GM12878 (cell line): Measurements from ENCODE around the gene C20orf96. TPM values are rescaled to one million over a fixed set of nuclear protein-coding genes. Genes with fewer than 3 reads are reported as not detected.

Source experiments
- BCL11A ChIP-seq: IDR thresholded peaks from 2 replicates; pipeline ENCODE4 v1.6.1; 2011; ENCODE audit warnings: low read depth, low read length
- CEBPZ ChIP-seq: fragments of 150-350 bp; IDR thresholded peaks from 2 replicates; pipeline ENCODE4 v1.6.1; 2016; ENCODE audit warnings: low read depth, low read length
- DPF2 ChIP-seq: fragments of 450-650 bp; IDR thresholded peaks from 2 replicates; pipeline ENCODE4 v1.6.1; 2017; ENCODE audit warnings: mild to moderate bottlenecking
- EED ChIP-seq: sonication (generic); IDR thresholded peaks from 2 replicates; pipeline ENCODE4 v1.6.1; 2016; ENCODE audit warnings: antibody characterized with exemption, low read depth
- GATAD2B ChIP-seq: fragments of 450-650 bp; conservative IDR thresholded peaks from 2 replicates; pipeline ENCODE4 v1.6.1; 2017; ENCODE audit warnings: low read depth, mild to moderate bottlenecking, moderate library complexity
- HSF1 ChIP-seq: fragments of 150-350 bp; IDR thresholded peaks from 2 replicates; pipeline ENCODE4 v1.6.1; 2014; ENCODE audit warnings: mild to moderate bottlenecking, low read depth, low read length
- NFIC ChIP-seq: IDR thresholded peaks from 2 replicates; pipeline ENCODE4 v1.6.1; 2012; ENCODE audit warnings: low read depth, mild to moderate bottlenecking, inconsistent platforms, low read length, moderate library complexity
- NFXL1 ChIP-seq: fragments of 450-650 bp; IDR thresholded peaks from 2 replicates; pipeline ENCODE4 v1.6.1; 2017; ENCODE audit warnings: antibody characterized with exemption, mild to moderate bottlenecking, borderline replicate concordance
- PAX8 ChIP-seq: fragments of 450-650 bp; IDR thresholded peaks from 2 replicates; pipeline ENCODE4 v1.6.1; 2017; ENCODE audit warnings: mild to moderate bottlenecking, moderate library complexity
- RB1 ChIP-seq: fragments of 450-650 bp; formaldehyde crosslinking; IDR thresholded peaks from 2 replicates; pipeline ENCODE4 v1.6.1; 2017; ENCODE audit warnings: mild to moderate bottlenecking, borderline replicate concordance
- SP1 ChIP-seq: IDR thresholded peaks from one replicate; pipeline ENCODE4 v1.6.1; 2011; ENCODE audit warnings: low read depth, low read length
- STAT3 ChIP-seq: IDR thresholded peaks from 2 replicates; pipeline ENCODE4 v1.6.1; 2011; ENCODE audit warnings: low read depth, low read length, improper control_type of control experiment
- SUZ12 ChIP-seq: fragments of 200-600 bp; sonication (generic); IDR thresholded peaks from one replicate; pipeline ENCODE4 v1.6.1; 2018; ENCODE audit warnings: antibody characterized with exemption, mild to moderate bottlenecking; ENCODE audit not compliant: unreplicated experiment
- ZBTB11 ChIP-seq: fragments of 450-650 bp; formaldehyde crosslinking; IDR thresholded peaks from 2 replicates; pipeline ENCODE4 v1.5.0; 2022; ENCODE audit warnings: mild to moderate bottlenecking, missing genetic modification characterization
- ZBTB40 ChIP-seq: fragments of 450-650 bp; IDR thresholded peaks from 2 replicates; pipeline ENCODE4 v1.6.1; 2016; ENCODE audit warnings: mild to moderate bottlenecking, moderate library complexity, borderline replicate concordance
- polyA plus RNA-seq, 11 experiments: library from polyadenylated mRNA; depleted of rRNA in 4 of 11; unstranded in 6 of 11; stranded (reverse) in 5 of 11; fragments of >200 nt; fragmentation: Nextera tagmentation in 4 of 11; fragmentation: Illumina TruSeq in 1 of 11; extraction: Ambion mirVana in 4 of 11; extraction: Trizol in 1 of 11; gene quantifications; 1 replicate in 1 of 11; 2 replicates in 10 of 11; pipeline versions ENCODE4 v1.2.1 to v1.2.3, GENCODE V29; 2011 to 2016; ENCODE audit warnings: inconsistent platforms in 2 of 11, missing spikeins in 2 of 11, low read depth in 1 of 11
- total RNA-seq, 4 experiments: library from RNA; depleted of rRNA in 3 of 4; stranded (reverse); fragments of >200 nt in 3 of 4; fragmentation: Illumina TruSeq in 1 of 4; extraction: Trizol in 1 of 4; gene quantifications; 2 replicates each; pipeline versions ENCODE4 v1.2.1 to v1.2.3, GENCODE V29; 2013 to 2021

C20orf96 gene
- total and polyA plus RNA-seq, 10 of the 15 experiments (the other 5 are each of a cell fraction or from before 2014, with no cell fraction given) = 1.4 to 8.6 (median 5.9) TPM

- TF ChIP-seq HSF1 = no peak
- TF ChIP-seq STAT3 = no peak
- TF ChIP-seq BCL11A = no peak
- TF ChIP-seq GATAD2B = peak; percentile 89
- peak; percentile 25 for TF ChIP-seq SP1
- no peak for TF ChIP-seq NFIC
- no peak for TF ChIP-seq CEBPZ
- TF ChIP-seq DPF2 = peak; percentile 64
- no peak for TF ChIP-seq ZBTB11 (CRISPR knock-in tag)
- no peak for TF ChIP-seq ZBTB40
- no peak; the same call in 1 of the 2 replicates for TF ChIP-seq RB1
- TF ChIP-seq NFXL1 = no peak
- no peak for TF ChIP-seq SUZ12
- TF ChIP-seq EED = peak; percentile 22; the same call in 1 of the 2 replicates
- TF ChIP-seq PAX8 = no peak
Observed at GRCh38 chr20:324177-325044, 33.9 kb upstream of the C20orf96 start (continued).
